ENCODE results near the gene RPL22.

RPL22 gene

GRCh38 chr1:6200188-6200809, 904 bp upstream of the RPL22 start:
- Histone ChIP-seq H3K27me3 (ENCODE audit: control insufficient read depth in 2 of 2, insufficient read depth in 2 of 2, low read length in 2 of 2) (no peaks in the 10 kb centered on the region), H3K27ac (ENCODE audit: low read depth in 2 of 2, low read length in 2 of 2) (peak overlapping the region; percentile 68 to 72), H3K9ac (ENCODE audit: low read depth in 1 of 2, low read length in 2 of 2) (no peak overlapping the region), H3K36me3 (ENCODE audit: control insufficient read depth in 2 of 2, insufficient read depth in 2 of 2, low read length in 2 of 2) (peaks cover 4 to 9% of the 10 kb centered on the region in 2 donors), H3K4me1 (ENCODE audit: control insufficient read depth in 2 of 2, insufficient read depth in 2 of 2, low read length in 2 of 2) (peaks cover 18 to 19% of the 10 kb centered on the region in 2 donors), H3K4me3 (ENCODE audit: low read length in 2 of 2) (peak overlapping the region; percentile 89), H3K9me3 (ENCODE audit: control insufficient read depth in 2 of 2, low read length in 2 of 2) (no peaks in the 10 kb centered on the region)

DNA sequence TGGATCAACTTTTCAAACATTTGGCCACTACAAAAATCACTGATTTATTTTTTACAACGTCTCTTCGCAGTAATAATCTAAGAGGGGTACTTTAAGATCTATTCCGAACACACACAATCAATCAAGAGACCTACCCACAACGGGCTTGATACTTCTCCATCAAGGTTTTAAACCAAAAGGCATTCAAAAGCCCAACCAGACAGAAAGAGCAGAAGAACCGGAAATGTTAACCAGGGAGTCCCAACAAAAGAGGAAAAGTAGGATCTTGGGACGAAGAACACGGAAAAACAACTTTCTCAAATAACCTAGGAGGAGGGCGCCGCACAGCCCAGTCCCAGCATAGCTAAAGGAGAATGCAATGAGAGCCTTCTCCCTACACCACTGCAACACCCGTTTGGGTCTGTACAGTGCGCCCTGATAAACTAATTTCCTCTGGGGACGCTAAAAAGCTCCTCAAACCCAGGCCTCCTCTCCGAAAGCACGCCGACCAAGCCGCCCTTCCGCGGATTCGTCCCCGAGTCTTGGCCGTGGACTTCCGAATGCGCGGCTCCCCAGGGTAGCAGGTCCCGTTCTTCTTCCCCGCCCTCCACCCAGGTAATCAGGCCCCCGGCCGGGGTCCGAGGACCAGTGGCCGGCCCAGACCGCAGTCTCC, 623 bp downstream of the RPL22 start:
- H3K27me3 ChIP-seq (ENCODE audit: control insufficient read depth in 2 of 2, insufficient read depth in 2 of 2, low read length in 2 of 2): no peaks in the 10 kb centered on the region
- no peaks in the 10 kb centered on the region for H3K9me3 ChIP-seq (ENCODE audit: control insufficient read depth in 2 of 2, low read length in 2 of 2)
- H3K4me1 ChIP-seq (ENCODE audit: control insufficient read depth in 2 of 2, insufficient read depth in 2 of 2, low read length in 2 of 2): peaks cover 13% of the 10 kb centered on the region in 2 donors
- peak overlapping the region; percentile 69 to 72 for H3K27ac ChIP-seq (ENCODE audit: low read depth in 2 of 2, low read length in 2 of 2)
- H3K4me3 ChIP-seq (ENCODE audit: low read length in 2 of 2): peak overlapping the region; percentile 89
- peaks cover 8 to 17% of the 10 kb centered on the region in 2 donors for H3K36me3 ChIP-seq (ENCODE audit: control insufficient read depth in 2 of 2, insufficient read depth in 2 of 2, low read length in 2 of 2)
- peak overlapping the region; percentile 83 to 93 for H3K9ac ChIP-seq (ENCODE audit: low read depth in 1 of 2, low read length in 2 of 2)

DNA sequence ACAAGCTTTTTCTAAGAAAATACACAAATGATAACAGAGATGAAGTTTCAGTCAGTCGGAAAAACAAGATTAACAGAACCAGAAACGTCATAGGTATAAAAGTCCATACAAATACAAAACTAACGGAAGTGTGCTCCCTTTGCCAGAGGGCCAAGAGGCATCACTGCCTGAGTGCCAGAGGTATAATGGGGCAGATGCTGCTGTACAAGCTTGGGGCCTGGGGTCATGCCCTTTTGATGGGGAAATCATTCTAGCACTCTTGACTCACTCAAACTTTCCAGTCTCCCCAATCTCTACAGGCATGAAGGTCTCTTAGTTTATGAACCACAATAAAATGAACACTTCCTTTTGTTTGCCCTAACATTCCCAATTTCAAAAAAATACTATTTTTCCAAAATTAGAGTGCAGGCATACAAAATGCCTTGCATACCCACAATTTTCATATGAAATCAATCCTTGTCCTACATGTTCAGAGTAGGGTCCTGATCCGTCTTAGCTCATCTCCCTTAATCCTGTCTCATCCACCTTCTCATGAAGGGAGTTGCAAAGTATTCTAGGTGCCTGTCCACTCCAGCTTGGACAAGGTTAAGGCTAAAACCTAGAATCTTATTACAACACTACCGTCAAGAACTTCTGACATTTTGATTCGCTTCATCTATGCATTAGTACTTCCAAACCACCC, 1.5 kb downstream of the RPL22 start:
- Histone ChIP-seq H3K4me3 (ENCODE audit: low read length in 2 of 2) (peak overlapping the region; percentile 89), H3K9ac (ENCODE audit: low read depth in 1 of 2, low read length in 2 of 2) (peak overlapping the region; percentile 20 to 93), H3K27me3 (ENCODE audit: control insufficient read depth in 2 of 2, insufficient read depth in 2 of 2, low read length in 2 of 2) (no peaks in the 10 kb centered on the region), H3K9me3 (ENCODE audit: control insufficient read depth in 2 of 2, low read length in 2 of 2) (no peaks in the 10 kb centered on the region), H3K4me1 (ENCODE audit: control insufficient read depth in 2 of 2, insufficient read depth in 2 of 2, low read length in 2 of 2) (peaks cover 13% of the 10 kb centered on the region in 2 donors), H3K27ac (ENCODE audit: low read depth in 2 of 2, low read length in 2 of 2) (no peak overlapping the region), H3K36me3 (ENCODE audit: control insufficient read depth in 2 of 2, insufficient read depth in 2 of 2, low read length in 2 of 2) (peaks cover 13 to 22% of the 10 kb centered on the region in 2 donors)

GRCh38 chr1:6191968-6192367, 7.4 kb downstream of the RPL22 start:
- no peaks in the 10 kb centered on the region for H3K9me3 ChIP-seq (ENCODE audit: control insufficient read depth in 2 of 2, low read length in 2 of 2)
- H3K36me3 ChIP-seq (ENCODE audit: control insufficient read depth in 2 of 2, insufficient read depth in 2 of 2, low read length in 2 of 2): peaks cover 38 to 50% of the 10 kb centered on the region in 2 donors
- H3K27ac ChIP-seq (ENCODE audit: low read depth in 2 of 2, low read length in 2 of 2): no peak overlapping the region
- no peak overlapping the region for H3K9ac ChIP-seq (ENCODE audit: low read depth in 1 of 2, low read length in 2 of 2)
- H3K4me1 ChIP-seq (ENCODE audit: control insufficient read depth in 2 of 2, insufficient read depth in 2 of 2, low read length in 2 of 2): no peaks in the 10 kb centered on the region
- no peaks in the 10 kb centered on the region for H3K27me3 ChIP-seq (ENCODE audit: control insufficient read depth in 2 of 2, insufficient read depth in 2 of 2, low read length in 2 of 2)
- no peak overlapping the region for H3K4me3 ChIP-seq (ENCODE audit: low read length in 2 of 2)

DNA sequence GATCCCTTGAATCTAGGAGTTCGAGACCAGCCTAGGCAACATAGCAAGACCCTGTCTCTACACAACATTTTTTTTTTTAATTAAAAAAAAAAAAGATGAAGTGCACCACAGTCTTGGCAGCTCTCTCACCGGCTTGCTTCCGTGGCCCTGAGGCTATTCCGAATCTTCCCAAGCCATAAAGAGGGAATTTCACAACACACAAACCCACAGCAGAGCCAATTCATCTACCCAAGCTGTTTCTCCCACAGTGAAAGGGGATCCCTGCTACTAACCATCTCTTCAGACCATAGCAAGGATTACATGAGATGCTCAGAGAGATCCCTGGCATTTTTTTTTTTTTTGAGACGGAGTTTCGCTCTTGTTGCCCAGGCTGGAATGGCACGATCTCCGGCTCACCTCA, 10.9 kb downstream of the RPL22 start:
- Histone ChIP-seq H3K27ac (ENCODE audit: low read depth in 2 of 2, low read length in 2 of 2) (no peak overlapping the region), H3K9me3 (ENCODE audit: control insufficient read depth in 2 of 2, low read length in 2 of 2) (no peaks in the 10 kb centered on the region), H3K4me3 (ENCODE audit: low read length in 2 of 2) (no peak overlapping the region), H3K27me3 (ENCODE audit: control insufficient read depth in 2 of 2, insufficient read depth in 2 of 2, low read length in 2 of 2) (no peaks in the 10 kb centered on the region), H3K4me1 (ENCODE audit: control insufficient read depth in 2 of 2, insufficient read depth in 2 of 2, low read length in 2 of 2) (no peaks in the 10 kb centered on the region), H3K9ac (ENCODE audit: low read depth in 1 of 2, low read length in 2 of 2) (no peak overlapping the region), H3K36me3 (ENCODE audit: control insufficient read depth in 2 of 2, insufficient read depth in 2 of 2, low read length in 2 of 2) (peaks cover 35 to 44% of the 10 kb centered on the region in 2 donors)

DNA sequence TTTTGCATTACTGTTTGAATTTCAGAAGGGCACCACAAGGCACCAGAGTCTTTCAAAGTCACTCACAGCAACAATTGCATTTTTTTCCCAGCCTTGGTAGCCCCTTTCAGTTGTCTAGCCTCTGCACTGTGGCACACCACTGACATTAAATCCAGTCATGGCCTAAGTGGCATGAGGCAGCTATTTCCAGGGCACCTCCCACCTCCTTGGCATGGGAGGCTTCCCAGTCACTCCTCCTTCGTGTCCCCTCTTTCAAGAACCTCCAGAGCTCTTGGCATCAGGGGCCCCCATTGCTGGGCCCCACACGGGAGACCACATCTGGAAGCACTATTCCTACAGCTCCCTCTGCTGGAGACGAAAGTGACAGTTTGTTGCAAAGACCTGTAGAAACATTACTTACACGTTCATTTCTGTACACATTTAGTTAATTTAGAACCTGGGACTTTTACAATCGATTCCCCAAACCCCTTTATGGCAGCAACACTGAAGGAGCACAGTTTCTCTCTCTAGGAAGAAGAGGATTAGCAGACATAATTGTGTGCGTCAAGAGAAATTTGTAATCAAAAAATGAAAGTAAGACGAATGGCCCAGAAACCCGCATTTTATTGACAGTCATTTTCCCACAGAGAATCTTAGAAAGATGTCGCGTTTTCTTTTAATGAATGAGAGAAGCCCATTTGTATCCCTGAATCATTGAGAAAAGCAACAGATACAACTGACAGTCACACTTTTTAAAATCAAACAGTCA, 13.6 kb downstream of the RPL22 start:
- Histone ChIP-seq H3K4me1 (ENCODE audit: control insufficient read depth in 2 of 2, insufficient read depth in 2 of 2, low read length in 2 of 2) (no peaks in the 10 kb centered on the region), H3K27me3 (ENCODE audit: control insufficient read depth in 2 of 2, insufficient read depth in 2 of 2, low read length in 2 of 2) (peaks cover 6 to 7% of the 10 kb centered on the region in 2 donors), H3K27ac (ENCODE audit: low read depth in 2 of 2, low read length in 2 of 2) (no peak overlapping the region), H3K9me3 (ENCODE audit: control insufficient read depth in 2 of 2, low read length in 2 of 2) (no peaks in the 10 kb centered on the region), H3K36me3 (ENCODE audit: control insufficient read depth in 2 of 2, insufficient read depth in 2 of 2, low read length in 2 of 2) (peaks cover 24 to 35% of the 10 kb centered on the region in 2 donors), H3K9ac (ENCODE audit: low read depth in 1 of 2, low read length in 2 of 2) (no peak overlapping the region), H3K4me3 (ENCODE audit: low read length in 2 of 2) (no peak overlapping the region)

GRCh38 chr1:6185151-6185550, 14.2 kb downstream of the RPL22 start:
- Histone ChIP-seq H3K27me3 (ENCODE audit: control insufficient read depth in 2 of 2, insufficient read depth in 2 of 2, low read length in 2 of 2) (peaks cover 9 to 10% of the 10 kb centered on the region in 2 donors), H3K4me3 (ENCODE audit: low read length in 2 of 2) (no peak overlapping the region)

DNA sequence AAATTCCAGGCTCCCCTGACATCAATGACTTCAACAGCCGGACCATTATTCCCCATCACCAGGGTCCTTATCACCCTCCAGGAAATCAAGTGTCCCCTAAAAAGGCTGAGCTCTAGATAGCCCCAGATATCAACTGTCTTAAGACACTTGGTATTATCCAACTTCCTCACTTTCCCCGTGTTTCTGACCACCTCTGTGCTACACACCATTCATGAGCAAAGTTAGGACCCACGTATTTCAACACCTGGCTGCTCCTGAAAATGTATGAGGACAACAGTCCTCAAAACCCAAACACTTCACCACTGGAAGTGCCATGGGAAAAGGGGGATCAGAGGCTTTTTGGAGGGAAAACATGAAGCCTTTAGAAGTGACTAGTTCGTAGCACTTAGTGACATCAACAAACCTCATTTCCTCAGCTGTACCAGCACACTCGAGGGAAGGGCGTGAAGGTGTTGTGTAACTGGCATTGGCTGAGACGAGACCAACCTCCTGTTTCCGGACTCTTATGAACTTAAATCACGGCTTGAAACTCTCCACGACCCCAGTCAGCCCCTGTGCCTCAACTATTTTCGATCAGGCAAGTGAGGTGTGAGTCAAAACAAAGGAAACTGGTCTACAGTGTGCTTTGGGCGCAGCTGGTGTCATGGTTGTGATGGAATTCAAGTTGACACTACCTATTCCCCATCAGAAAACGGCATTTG, 15.2 kb downstream of the RPL22 start:
- peaks cover 19 to 29% of the 10 kb centered on the region in 2 donors for H3K36me3 ChIP-seq (ENCODE audit: control insufficient read depth in 2 of 2, insufficient read depth in 2 of 2, low read length in 2 of 2)
- no peaks in the 10 kb centered on the region for H3K4me1 ChIP-seq (ENCODE audit: control insufficient read depth in 2 of 2, insufficient read depth in 2 of 2, low read length in 2 of 2)
- no peak overlapping the region for H3K4me3 ChIP-seq (ENCODE audit: low read length in 2 of 2)
- H3K27me3 ChIP-seq (ENCODE audit: control insufficient read depth in 2 of 2, insufficient read depth in 2 of 2, low read length in 2 of 2): peaks cover 9 to 10% of the 10 kb centered on the region in 2 donors
- no peak overlapping the region for H3K27ac ChIP-seq (ENCODE audit: low read depth in 2 of 2, low read length in 2 of 2)
- no peaks in the 10 kb centered on the region for H3K9me3 ChIP-seq (ENCODE audit: control insufficient read depth in 2 of 2, low read length in 2 of 2)
- H3K9ac ChIP-seq (ENCODE audit: low read depth in 1 of 2, low read length in 2 of 2): no peak overlapping the region

More at GRCh38 chr1:6185151-6185550, 14.2 kb downstream of the RPL22 start:
- Histone ChIP-seq H3K9me3 (ENCODE audit: control insufficient read depth in 2 of 2, low read length in 2 of 2) (no peaks in the 10 kb centered on the region), H3K4me1 (ENCODE audit: control insufficient read depth in 2 of 2, insufficient read depth in 2 of 2, low read length in 2 of 2) (no peaks in the 10 kb centered on the region), H3K9ac (ENCODE audit: low read depth in 1 of 2, low read length in 2 of 2) (no peak overlapping the region), H3K36me3 (ENCODE audit: control insufficient read depth in 2 of 2, insufficient read depth in 2 of 2, low read length in 2 of 2) (peaks cover 20 to 34% of the 10 kb centered on the region in 2 donors), H3K27ac (ENCODE audit: low read depth in 2 of 2, low read length in 2 of 2) (no peak overlapping the region)

DNA sequence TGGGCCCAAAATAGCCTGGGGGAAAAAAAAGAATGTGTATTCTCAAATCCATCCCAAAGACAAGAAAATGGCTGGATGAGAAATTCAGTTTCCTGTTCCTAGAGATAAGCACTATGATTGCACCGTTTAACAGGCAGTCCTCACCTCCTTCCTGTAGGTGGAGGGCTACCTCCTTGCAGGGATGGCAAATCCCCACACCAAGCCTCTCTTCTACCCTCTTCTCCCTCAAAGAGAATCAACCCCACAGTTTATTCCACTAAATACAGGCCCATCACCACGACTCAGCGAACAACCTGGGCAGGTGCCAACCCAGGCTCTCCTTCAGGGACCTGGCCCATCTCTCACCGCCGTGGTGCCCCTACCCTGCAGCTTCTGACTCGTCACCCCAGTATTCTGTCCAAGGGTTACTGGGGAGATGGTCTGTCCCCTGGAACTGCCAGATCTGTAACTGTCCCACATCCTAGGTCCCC, 15.8 kb downstream of the RPL22 start:
- H3K9ac ChIP-seq (ENCODE audit: low read depth in 1 of 2, low read length in 2 of 2): no peak overlapping the region
- peaks cover 15 to 17% of the 10 kb centered on the region in 2 donors for H3K27me3 ChIP-seq (ENCODE audit: control insufficient read depth in 2 of 2, insufficient read depth in 2 of 2, low read length in 2 of 2)
- H3K4me3 ChIP-seq (ENCODE audit: low read length in 2 of 2): no peak overlapping the region
- H3K9me3 ChIP-seq (ENCODE audit: control insufficient read depth in 2 of 2, low read length in 2 of 2): no peaks in the 10 kb centered on the region
- no peaks in the 10 kb centered on the region for H3K4me1 ChIP-seq (ENCODE audit: control insufficient read depth in 2 of 2, insufficient read depth in 2 of 2, low read length in 2 of 2)
- H3K27ac ChIP-seq (ENCODE audit: low read depth in 2 of 2, low read length in 2 of 2): no peak overlapping the region
- peaks cover 16 to 23% of the 10 kb centered on the region in 2 donors for H3K36me3 ChIP-seq (ENCODE audit: control insufficient read depth in 2 of 2, insufficient read depth in 2 of 2, low read length in 2 of 2)

All from mucosa of rectum (tissue), 2 donors.